Loucy (cell line): ENCODE results near the gene HID1.

Experiments
- H2AFZ ChIP-seq: fragments of 200-600 bp; sonication (generic); 2 replicates; pipeline ENCODE4 v1.6.0; 2016; ENCODE audit warnings: antibody characterized with exemption, mild to moderate bottlenecking, low read length, moderate library complexity
- H3F3A ChIP-seq: fragments of 200-600 bp; 2 replicates; pipeline ENCODE4 v1.6.0; 2016; ENCODE audit warnings: antibody characterized with exemption, low read depth, mild to moderate bottlenecking
- H3K27me3 ChIP-seq: fragments of 200-600 bp; sonication (generic); 2 replicates; pipeline ENCODE4 v1.6.1; 2014; ENCODE audit warnings: low read length, mild to moderate bottlenecking; ENCODE audit not compliant: insufficient read depth, poor library complexity, severe bottlenecking
- H3K36me3 ChIP-seq: fragments of 200-600 bp; sonication (generic); 2 replicates; pipeline ENCODE4 v1.6.1; 2016; ENCODE audit warnings: low read length; ENCODE audit not compliant: insufficient read depth
- H3K4me1 ChIP-seq: fragments of 200-600 bp; sonication (generic); 2 replicates; pipeline ENCODE4 v1.5.1; 2014; ENCODE audit warnings: low read length, mild to moderate bottlenecking; ENCODE audit not compliant: insufficient read depth, poor library complexity, severe bottlenecking
- H3K4me2 ChIP-seq: fragments of 200-600 bp; sonication (generic); 2 replicates; pipeline ENCODE4 v1.6.0; 2014; ENCODE audit warnings: antibody characterized with exemption, low read length, low read depth, mild to moderate bottlenecking; ENCODE audit not compliant: poor library complexity, severe bottlenecking
- H3K4me3 ChIP-seq: fragments of 200-600 bp; sonication (generic); 2 replicates; pipeline ENCODE4 v1.5.1; 2014; ENCODE audit warnings: low read length, mild to moderate bottlenecking, mixed read lengths; ENCODE audit not compliant: poor library complexity, severe bottlenecking
- H3K79me2 ChIP-seq: fragments of 200-600 bp; sonication (generic); 2 replicates; pipeline ENCODE4 v1.6.1; 2014; ENCODE audit warnings: low read length; ENCODE audit not compliant: insufficient read depth
- H3K9ac ChIP-seq: fragments of 200-600 bp; sonication (generic); 2 replicates; pipeline ENCODE4 v1.6.0; 2014; ENCODE audit warnings: mild to moderate bottlenecking, low read depth, low read length, moderate library complexity; ENCODE audit not compliant: poor library complexity, severe bottlenecking
- H3K9me2 ChIP-seq: fragments of 200-600 bp; sonication (generic); replicated peaks from 2 replicates; pipeline ENCODE4 v1.6.1; 2016; ENCODE audit warnings: low read depth, low read length, mixed read lengths
- H3K9me3 ChIP-seq: fragments of 200-600 bp; sonication (generic); 2 replicates; pipeline ENCODE4 v1.6.1; 2014; ENCODE audit warnings: mild to moderate bottlenecking, antibody characterized with exemption, low read length, low read depth; ENCODE audit not compliant: insufficient read depth
- H4K20me1 ChIP-seq: fragments of 200-600 bp; sonication (generic); 2 replicates; pipeline ENCODE4 v1.6.0; 2014; ENCODE audit warnings: antibody characterized with exemption, low read length, mild to moderate bottlenecking; ENCODE audit not compliant: insufficient read depth, poor library complexity, severe bottlenecking
- EZH2phosphoT487 ChIP-seq: fragments of 200-600 bp; IDR thresholded peaks from 2 replicates; pipeline ENCODE4 v1.6.1; 2018; ENCODE audit warnings: antibody characterized with exemption, mild to moderate bottlenecking, moderate library complexity, borderline replicate concordance
- TF ChIP-seq, protein P1 (sequence below): fragments of 200-600 bp; sonication (generic); conservative IDR thresholded peaks from 2 replicates; pipeline ENCODE4 v1.5.1; 2014; ENCODE audit warnings: mild to moderate bottlenecking, antibody characterized with exemption, low read length

The HID1 gene

DNA sequence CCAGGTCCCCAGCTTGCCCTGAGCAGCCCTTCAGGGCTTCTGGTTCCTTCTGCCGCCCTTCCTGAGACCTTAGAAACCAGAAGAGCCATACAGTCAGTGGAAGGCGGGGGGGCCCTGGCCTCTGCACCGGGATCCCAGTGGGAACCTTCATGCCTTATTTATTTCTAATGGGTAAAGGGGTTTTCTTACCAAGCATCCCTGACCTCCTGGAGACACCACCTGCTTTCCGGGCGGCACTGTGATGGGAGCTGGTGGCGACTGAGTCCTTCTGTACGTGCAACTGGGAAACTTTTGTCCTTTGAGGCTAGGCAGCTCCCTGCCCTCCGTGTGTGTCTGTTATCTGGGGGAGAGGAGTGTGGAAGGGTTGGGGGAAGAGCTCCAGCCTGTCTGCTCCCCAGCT lies 32.7 kb upstream of the HID1 start:
- Histone ChIP-seq H3K4me3 (no peak overlapping the region), H3K9me3 (no peaks in the 10 kb centered on the region), H3K36me3 (no peaks in the 10 kb centered on the region), H3K4me2 (no peak overlapping the region), H2AFZ (no peak overlapping the region), H3K79me2 (no peaks in the 10 kb centered on the region), H3F3A (no peaks in the 10 kb centered on the region), H3K4me1 (no peaks in the 10 kb centered on the region), H3K9ac (no peak overlapping the region), H3K9me2 (no peaks in the 10 kb centered on the region), H4K20me1 (no peaks in the 10 kb centered on the region), H3K27me3 (no peaks in the 10 kb centered on the region)
- TF ChIP-seq, protein P1, sequence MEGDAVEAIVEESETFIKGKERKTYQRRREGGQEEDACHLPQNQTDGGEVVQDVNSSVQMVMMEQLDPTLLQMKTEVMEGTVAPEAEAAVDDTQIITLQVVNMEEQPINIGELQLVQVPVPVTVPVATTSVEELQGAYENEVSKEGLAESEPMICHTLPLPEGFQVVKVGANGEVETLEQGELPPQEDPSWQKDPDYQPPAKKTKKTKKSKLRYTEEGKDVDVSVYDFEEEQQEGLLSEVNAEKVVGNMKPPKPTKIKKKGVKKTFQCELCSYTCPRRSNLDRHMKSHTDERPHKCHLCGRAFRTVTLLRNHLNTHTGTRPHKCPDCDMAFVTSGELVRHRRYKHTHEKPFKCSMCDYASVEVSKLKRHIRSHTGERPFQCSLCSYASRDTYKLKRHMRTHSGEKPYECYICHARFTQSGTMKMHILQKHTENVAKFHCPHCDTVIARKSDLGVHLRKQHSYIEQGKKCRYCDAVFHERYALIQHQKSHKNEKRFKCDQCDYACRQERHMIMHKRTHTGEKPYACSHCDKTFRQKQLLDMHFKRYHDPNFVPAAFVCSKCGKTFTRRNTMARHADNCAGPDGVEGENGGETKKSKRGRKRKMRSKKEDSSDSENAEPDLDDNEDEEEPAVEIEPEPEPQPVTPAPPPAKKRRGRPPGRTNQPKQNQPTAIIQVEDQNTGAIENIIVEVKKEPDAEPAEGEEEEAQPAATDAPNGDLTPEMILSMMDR: no peak

DNA sequence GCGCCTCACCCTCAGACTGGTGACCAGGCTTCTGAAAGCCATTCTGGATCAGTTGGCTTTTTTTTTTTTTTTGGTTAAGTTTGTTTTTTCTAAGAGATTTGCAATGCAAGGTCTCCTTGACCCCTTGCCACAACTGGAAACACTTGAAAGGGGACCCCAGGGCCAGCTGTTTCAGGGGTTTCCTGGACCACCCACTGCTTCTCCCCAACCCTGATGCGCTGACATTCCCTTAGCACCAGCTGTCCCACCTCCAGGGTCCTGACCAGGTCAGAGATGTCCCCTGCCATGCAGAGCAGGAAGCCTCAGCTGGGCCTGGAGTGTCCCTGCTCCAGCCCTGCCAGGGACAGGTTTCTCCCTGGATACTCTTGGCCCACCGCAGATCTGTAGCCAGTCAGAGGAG lies 31.8 kb upstream of the HID1 start:
- H3K27me3 ChIP-seq: no peaks in the 10 kb centered on the region
- no peak overlapping the region for H3K4me3 ChIP-seq
- no peak for TF ChIP-seq EZH2phosphoT487
- TF ChIP-seq, protein P1: no peak
- no peaks in the 10 kb centered on the region for H3K9me3 ChIP-seq
- no peak overlapping the region for H2AFZ ChIP-seq
- H3K9me2 ChIP-seq: no peaks in the 10 kb centered on the region
- H4K20me1 ChIP-seq: no peaks in the 10 kb centered on the region
- no peaks in the 10 kb centered on the region for H3F3A ChIP-seq
- H3K9ac ChIP-seq: no peak overlapping the region
- H3K4me1 ChIP-seq: no peaks in the 10 kb centered on the region
- H3K79me2 ChIP-seq: no peaks in the 10 kb centered on the region
- no peak overlapping the region for H3K4me2 ChIP-seq
- H3K36me3 ChIP-seq: no peaks in the 10 kb centered on the region

DNA sequence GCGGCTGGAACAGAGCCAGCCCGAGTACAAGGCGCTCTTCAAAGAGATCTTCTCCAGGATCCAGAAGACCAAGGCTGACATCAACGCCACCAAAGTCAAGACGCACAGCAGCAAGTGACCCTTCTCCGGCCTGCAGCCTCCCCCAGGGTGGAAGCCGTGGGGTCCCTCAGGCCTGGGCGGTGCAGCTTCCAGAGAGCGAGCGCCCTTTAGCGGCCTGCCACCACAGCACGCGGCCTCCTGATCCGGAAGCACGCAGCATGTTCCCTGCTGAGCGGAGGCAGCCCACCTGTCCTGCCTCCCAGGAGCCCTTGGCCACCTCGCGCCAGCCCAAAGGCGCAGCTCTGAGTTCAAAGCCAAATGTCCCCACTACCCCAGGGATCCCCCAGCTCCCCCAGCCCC lies 31.4 kb upstream of the HID1 start:
- Histone ChIP-seq H3K4me2 (no peak overlapping the region), H3K79me2 (no peaks in the 10 kb centered on the region), H3K9me3 (no peaks in the 10 kb centered on the region), H3K9me2 (no peaks in the 10 kb centered on the region), H3K36me3 (no peaks in the 10 kb centered on the region), H3K4me3 (no peak overlapping the region), H4K20me1 (no peaks in the 10 kb centered on the region), H3K9ac (no peak overlapping the region), H3K27me3 (no peaks in the 10 kb centered on the region), H2AFZ (no peak overlapping the region), H3K4me1 (no peaks in the 10 kb centered on the region), H3F3A (no peaks in the 10 kb centered on the region)
- TF ChIP-seq, protein P1: no peak
- TF ChIP-seq EZH2phosphoT487: no peak
